ENCODE results near the gene WDR33.
"Not testable (repeated sequence)": the region's sequence is repeated elsewhere in the genome, so short reads cannot be mapped to it uniquely, and the experiment has no call there.

WDR33 gene

DNA sequence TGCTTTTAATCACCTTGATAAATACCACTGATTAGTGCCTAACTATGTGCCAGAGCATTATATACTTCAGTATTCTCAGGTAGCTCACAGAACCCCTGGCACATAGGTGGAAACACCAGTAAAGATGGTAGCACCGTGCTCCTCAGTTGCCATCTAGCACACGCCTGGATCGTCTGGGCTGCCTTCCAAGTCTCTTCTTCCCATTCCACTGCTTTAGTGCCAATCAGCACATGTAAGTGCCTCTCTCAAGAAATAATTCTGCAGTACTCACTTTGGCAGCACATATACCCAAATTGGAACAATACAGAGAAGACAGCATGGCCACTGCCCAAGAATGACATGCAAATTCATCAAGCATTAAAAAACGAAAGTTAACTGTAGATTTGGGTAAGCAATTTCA, 34.0 kb upstream of the WDR33 start:
- H3K4me3 ChIP-seq (ENCODE audit: low read depth, low read length) = no peak overlapping the region
- TF ChIP-seq, protein P1, sequence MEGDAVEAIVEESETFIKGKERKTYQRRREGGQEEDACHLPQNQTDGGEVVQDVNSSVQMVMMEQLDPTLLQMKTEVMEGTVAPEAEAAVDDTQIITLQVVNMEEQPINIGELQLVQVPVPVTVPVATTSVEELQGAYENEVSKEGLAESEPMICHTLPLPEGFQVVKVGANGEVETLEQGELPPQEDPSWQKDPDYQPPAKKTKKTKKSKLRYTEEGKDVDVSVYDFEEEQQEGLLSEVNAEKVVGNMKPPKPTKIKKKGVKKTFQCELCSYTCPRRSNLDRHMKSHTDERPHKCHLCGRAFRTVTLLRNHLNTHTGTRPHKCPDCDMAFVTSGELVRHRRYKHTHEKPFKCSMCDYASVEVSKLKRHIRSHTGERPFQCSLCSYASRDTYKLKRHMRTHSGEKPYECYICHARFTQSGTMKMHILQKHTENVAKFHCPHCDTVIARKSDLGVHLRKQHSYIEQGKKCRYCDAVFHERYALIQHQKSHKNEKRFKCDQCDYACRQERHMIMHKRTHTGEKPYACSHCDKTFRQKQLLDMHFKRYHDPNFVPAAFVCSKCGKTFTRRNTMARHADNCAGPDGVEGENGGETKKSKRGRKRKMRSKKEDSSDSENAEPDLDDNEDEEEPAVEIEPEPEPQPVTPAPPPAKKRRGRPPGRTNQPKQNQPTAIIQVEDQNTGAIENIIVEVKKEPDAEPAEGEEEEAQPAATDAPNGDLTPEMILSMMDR (IDR thresholded peaks at IDR 0.05; ENCODE audit: low read depth, low read length, missing control alignments) = no peak
- DNase-seq (ENCODE audit: low read depth) = no peak

DNA sequence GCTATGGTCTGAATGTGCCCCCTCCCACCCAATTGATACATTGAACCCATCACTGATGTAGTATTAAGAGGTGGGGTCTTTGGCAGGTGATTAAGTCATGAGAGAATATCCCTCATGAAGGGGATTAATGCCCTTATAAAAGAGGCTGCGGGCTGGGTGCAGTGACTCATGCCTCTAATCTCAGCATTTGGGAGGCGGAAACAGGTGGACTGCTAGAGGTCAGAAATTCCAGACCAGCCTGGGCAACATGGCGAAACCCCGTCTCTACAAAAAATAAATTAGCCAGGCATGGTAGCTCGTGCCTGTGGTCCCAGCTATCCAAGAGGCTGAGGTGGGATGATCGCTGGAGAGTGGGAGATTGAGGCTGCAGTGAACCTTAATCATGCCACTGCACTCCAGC, 32.7 kb upstream of the WDR33 start:
- TF ChIP-seq, protein P1 (IDR thresholded peaks at IDR 0.05; ENCODE audit: low read depth, low read length, missing control alignments) = no peak
- H3K4me3 ChIP-seq (ENCODE audit: low read depth, low read length) = no peak overlapping the region
- no peak for DNase-seq (ENCODE audit: low read depth)

DNA sequence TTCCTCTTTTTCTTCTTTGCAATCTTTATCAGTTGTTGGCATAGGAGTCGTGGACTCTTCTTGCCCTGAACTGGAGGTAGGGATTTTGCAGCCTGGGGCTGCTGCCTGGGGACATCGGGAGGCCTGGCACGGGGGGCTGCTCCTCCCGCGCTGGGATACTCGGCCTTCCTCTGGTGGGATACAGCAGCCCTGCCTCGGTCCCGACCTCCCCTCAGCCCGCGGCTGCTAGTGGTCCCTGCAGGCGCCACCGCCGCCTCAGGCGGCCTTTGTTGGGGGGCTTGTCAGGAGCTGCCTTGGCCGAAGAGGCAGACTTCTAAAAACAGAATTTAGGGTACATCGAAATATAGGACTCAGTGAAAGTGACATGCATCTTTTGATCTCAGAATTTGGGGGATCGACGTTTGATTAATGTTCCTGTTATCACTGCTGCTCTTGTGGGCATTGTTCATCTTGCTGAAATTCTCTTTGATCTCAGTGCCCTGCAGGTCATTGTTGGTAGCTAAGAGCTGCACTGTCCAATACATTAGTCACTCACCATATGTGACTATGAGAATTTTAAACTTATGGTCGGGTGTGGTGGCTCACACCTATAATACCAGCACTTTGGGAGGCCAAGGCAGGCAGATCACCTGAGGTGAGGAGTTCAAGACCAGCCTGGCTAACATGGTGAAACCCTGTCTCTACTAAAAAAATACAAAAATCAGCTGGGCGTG, 30.7 kb upstream of the WDR33 start:
- TF ChIP-seq, protein P1 (IDR thresholded peaks at IDR 0.05; ENCODE audit: low read depth, low read length, missing control alignments) = no peak
- H3K4me3 ChIP-seq (ENCODE audit: low read depth, low read length) = no peak overlapping the region
- no peak for DNase-seq (ENCODE audit: low read depth)

DNA sequence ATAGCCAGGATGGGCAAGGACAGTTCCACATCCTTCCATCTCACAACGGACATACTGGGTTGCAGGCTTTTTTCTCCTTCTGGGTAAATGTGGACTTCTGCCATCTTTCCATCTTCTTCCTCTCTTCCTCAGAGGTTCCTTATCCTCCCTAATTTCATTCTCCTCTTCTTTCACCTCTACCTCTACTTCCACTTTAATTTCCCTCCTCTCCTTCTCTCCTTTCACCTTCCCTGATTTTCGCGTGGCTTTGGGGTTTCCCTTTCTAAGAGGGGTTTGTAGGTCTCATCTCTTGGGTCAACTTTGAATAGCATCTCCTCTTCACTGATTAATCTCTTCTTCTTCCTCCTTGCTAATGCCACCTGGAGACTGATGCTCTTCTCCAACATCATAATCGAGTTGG, 29.9 kb upstream of the WDR33 start:
- no peak for DNase-seq (ENCODE audit: low read depth)
- no peak overlapping the region for H3K4me3 ChIP-seq (ENCODE audit: low read depth, low read length)
- TF ChIP-seq, protein P1 (IDR thresholded peaks at IDR 0.05; ENCODE audit: low read depth, low read length, missing control alignments) = no peak

DNA sequence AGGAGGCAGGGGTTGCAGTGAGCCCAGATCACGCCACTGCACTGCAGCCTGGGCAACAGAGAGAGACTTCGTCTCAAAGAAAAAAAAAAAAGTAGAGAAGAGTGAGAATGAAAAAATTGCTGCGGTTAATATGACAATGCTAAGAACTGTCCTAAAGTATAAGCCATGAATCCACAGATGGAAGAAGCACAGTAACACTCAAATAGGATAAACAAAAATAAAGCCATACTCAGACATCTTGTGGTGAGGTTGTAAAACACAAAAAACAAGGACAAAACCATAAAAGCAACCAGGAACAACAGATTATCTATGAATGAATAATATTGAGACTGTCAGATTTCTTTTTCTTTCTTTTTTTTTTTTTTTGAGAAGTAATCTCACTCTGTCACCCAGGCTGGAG, 24.0 kb upstream of the WDR33 start:
- TF ChIP-seq, protein P1 (IDR thresholded peaks at IDR 0.05; ENCODE audit: low read depth, low read length, missing control alignments) = no peak
- no peak overlapping the region for H3K4me3 ChIP-seq (ENCODE audit: low read depth, low read length)
- DNase-seq (ENCODE audit: low read depth) = no peak

DNA sequence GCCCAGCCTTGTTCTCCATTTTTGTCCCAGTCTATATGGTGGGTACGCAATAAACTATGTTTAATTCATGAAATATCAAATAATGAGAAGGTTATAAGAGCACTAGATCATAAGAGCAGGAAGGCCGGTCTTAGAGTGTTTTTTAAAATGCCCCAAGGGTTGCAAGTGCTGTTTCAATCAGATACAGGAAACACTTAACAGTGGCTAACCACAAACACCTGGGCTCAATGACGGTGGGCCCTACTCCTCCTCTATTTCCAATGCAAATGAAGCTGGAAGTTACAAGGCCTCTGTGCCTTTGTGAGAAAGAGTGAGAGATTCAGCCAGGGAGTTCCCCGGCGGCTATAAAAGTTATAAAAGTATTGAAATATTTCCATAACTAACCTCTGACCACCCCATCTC, 18.9 kb upstream of the WDR33 start:
- no peak overlapping the region for H3K4me3 ChIP-seq (ENCODE audit: low read depth, low read length)
- TF ChIP-seq, protein P1 (IDR thresholded peaks at IDR 0.05; ENCODE audit: low read depth, low read length, missing control alignments) = no peak
- DNase-seq (ENCODE audit: low read depth) = peak; percentile 96

DNA sequence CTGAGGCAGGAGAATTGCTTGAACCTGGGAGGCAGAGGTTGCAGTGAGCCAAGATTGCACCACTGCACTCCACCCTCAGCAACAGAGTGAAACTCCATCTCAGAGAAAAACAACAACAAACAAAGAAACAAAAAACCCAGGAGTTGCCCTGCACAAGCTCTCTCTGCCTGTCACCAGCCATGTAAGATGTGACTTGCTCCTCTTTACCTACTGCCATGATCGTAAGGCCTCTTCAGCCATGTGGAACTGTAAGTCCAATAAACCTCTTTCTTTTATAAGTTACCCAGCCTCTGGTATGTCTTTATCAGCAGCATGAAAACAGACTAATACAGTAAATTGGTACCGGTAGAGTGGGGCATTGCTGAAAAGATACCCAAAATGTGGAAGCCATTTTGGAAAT, 15.7 kb upstream of the WDR33 start:
- not testable (repeated sequence) for DNase-seq (ENCODE audit: low read depth); H3K4me3 ChIP-seq (ENCODE audit: low read depth, low read length)

Data from GM12864 (cell line).